GM23248 (cell line): ENCODE results near the gene ADAMTS14. TPM values are rescaled to one million over a fixed set of nuclear protein-coding genes. Genes with fewer than 3 reads are reported as not detected.

ENCODE experiments used
- DNase-seq: peaks from one replicate; pipeline ENCODE4 v3.0.0-alpha.2; 2015
- H2AFZ ChIP-seq: fragments of 200-600 bp; sonication (generic); 2 replicates; pipeline ENCODE4 v1.6.1; 2016; ENCODE audit warnings: antibody characterized with exemption
- H3F3A ChIP-seq: fragments of 200-600 bp; sonication (generic); 2 replicates; pipeline ENCODE4 v1.6.1; 2016; ENCODE audit warnings: mild to moderate bottlenecking, antibody characterized with exemption, mixed run types; ENCODE audit not compliant: insufficient read depth
- H3K27ac ChIP-seq: fragments of 200-600 bp; sonication (generic); 2 replicates; pipeline ENCODE4 v1.5.1; 2016; ENCODE audit warnings: mild to moderate bottlenecking
- H3K27me3 ChIP-seq: fragments of 200-600 bp; sonication (generic); replicated peaks from 2 replicates; pipeline ENCODE4 v1.6.1; 2016; ENCODE audit warnings: mild to moderate bottlenecking; ENCODE audit not compliant: insufficient read depth
- H3K36me3 ChIP-seq: fragments of 200-600 bp; sonication (generic); 2 replicates; pipeline ENCODE4 v1.6.1; 2016; ENCODE audit warnings: low read depth, mild to moderate bottlenecking
- H3K4me1 ChIP-seq: fragments of 200-600 bp; sonication (generic); 2 replicates; pipeline ENCODE4 v1.6.1; 2016; ENCODE audit warnings: mild to moderate bottlenecking; ENCODE audit not compliant: insufficient read depth
- H3K4me2 ChIP-seq: fragments of 200-600 bp; sonication (generic); one replicate; pipeline ENCODE4 v1.6.1; 2016; ENCODE audit warnings: mild to moderate bottlenecking; ENCODE audit not compliant: unreplicated experiment
- H3K4me3 ChIP-seq: fragments of 200-600 bp; sonication (generic); 2 replicates; pipeline ENCODE4 v1.5.1; 2016; ENCODE audit warnings: mild to moderate bottlenecking
- H3K79me2 ChIP-seq: fragments of 200-600 bp; sonication (generic); 2 replicates; pipeline ENCODE4 v1.6.1; 2016; ENCODE audit warnings: mild to moderate bottlenecking; ENCODE audit not compliant: insufficient read depth
- H3K9ac ChIP-seq: fragments of 200-600 bp; sonication (generic); 2 replicates; pipeline ENCODE4 v1.6.1; 2016; ENCODE audit warnings: mild to moderate bottlenecking
- H3K9me2 ChIP-seq: fragments of 200-600 bp; sonication (generic); 2 replicates; pipeline ENCODE4 v1.6.1; 2016; ENCODE audit warnings: mixed run types, mild to moderate bottlenecking, moderate library complexity; ENCODE audit not compliant: insufficient read depth
- H3K9me3 ChIP-seq: fragments of 200-600 bp; sonication (generic); one replicate; pipeline ENCODE4 v1.6.1; 2017; ENCODE audit warnings: low read depth
- H4K20me1 ChIP-seq: fragments of 200-600 bp; sonication (generic); 2 replicates; pipeline ENCODE4 v1.6.0; 2016; ENCODE audit not compliant: insufficient read depth
- EZH2 ChIP-seq: fragments of 200-600 bp; sonication (generic); IDR thresholded peaks from 2 replicates; pipeline ENCODE4 v1.6.1; 2018; ENCODE audit warnings: antibody characterized with exemption, mild to moderate bottlenecking; ENCODE audit not compliant: insufficient read depth, poor library complexity, severe bottlenecking
- EZH2phosphoT487 ChIP-seq: fragments of 200-600 bp; sonication (generic); IDR thresholded peaks from 2 replicates; pipeline ENCODE4 v1.6.1; 2018; ENCODE audit warnings: antibody characterized with exemption, moderate library complexity, mild to moderate bottlenecking, low read depth; ENCODE audit not compliant: insufficient read depth
- WGBS, 2 experiments: methylation state at CpG; one replicate each; pipeline ENCODE4 v1.1.6; 2015 to 2017; ENCODE audit warnings: low lambda C conversion rate in 2 of 2, low coverage in 1 of 2; ENCODE audit errors: missing lambda C conversion rate in 2 of 2; 5-methylcytosine and 5-hydroxymethylcytosine counted together
- in situ Hi-C: fragments of 300-500 bp; cut with MboI; formaldehyde crosslinking; loops from 2 replicates; pipeline ENCODE4 v1.15.0; 2020
- polyA plus RNA-seq: library from polyadenylated mRNA; unstranded; fragments of >200 nt; fragmentation: Nextera tagmentation; extraction: Ambion mirVana; gene quantifications from 2 replicates; pipeline ENCODE4 v1.2.1, GENCODE V29; 2016
- total RNA-seq: library from RNA; depleted of rRNA; stranded (reverse); fragments of >200 nt; shearing (Covaris generic); gene quantifications from 2 replicates; pipeline ENCODE4 v1.2.3, GENCODE V29; 2014

The ADAMTS14 gene
- total and polyA plus RNA-seq, 2 experiments from 2014 or later, result 0.91 to 0.97 TPM

DNA sequence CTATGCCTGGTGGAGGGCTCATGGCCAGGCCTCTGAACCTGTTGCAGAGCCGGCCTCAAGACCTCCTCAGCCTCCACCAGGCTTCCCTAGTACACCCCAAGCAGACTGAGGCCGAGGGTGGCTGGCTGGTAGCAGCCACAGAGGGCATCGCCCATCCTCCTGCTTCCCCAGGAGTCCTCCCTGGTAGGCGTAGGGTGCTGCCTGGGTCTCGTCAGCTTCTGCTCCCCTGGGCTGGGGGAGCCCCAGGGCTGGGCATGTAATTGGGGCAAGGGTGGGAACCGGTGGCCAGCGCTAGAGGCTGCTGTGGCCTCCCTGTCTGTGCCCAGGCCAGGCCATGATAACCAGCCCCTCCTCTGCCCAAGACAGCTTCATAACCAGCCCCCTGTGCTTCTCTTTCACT, 80.3 kb downstream of the ADAMTS14 start:
- no peak overlapping the region for H2AFZ ChIP-seq
- H3K9me3 ChIP-seq, result no peaks in the 10 kb centered on the region
- no peaks in the 10 kb centered on the region for H3K36me3 ChIP-seq
- H3K9me2 ChIP-seq, result no peaks in the 10 kb centered on the region
- H3K4me2 ChIP-seq, result no peak overlapping the region
- no peaks in the 10 kb centered on the region for H3K27me3 ChIP-seq
- no peak for DNase-seq
- peaks cover 8% of the 10 kb centered on the region; the same call in 1 of the 2 replicates for H3K4me1 ChIP-seq
- H3K79me2 ChIP-seq, result no peaks in the 10 kb centered on the region
- no peak overlapping the region for H3K9ac ChIP-seq
- no peak overlapping the region for H3K27ac ChIP-seq
- TF ChIP-seq EZH2 (no peak), EZH2phosphoT487 (no peak)
- H3K4me3 ChIP-seq, result no peak overlapping the region
- no peaks in the 10 kb centered on the region for H3F3A ChIP-seq
- WGBS, 2 experiments, result 89 to 92% methylated on average over 7 of the region's 7 CpGs
- in situ Hi-C loops, result loop anchor here (10.0 kb wide), 1 partner anchor 288 kb away; no protein-coding TSS in a partner anchor
- no peaks in the 10 kb centered on the region for H4K20me1 ChIP-seq

DNA sequence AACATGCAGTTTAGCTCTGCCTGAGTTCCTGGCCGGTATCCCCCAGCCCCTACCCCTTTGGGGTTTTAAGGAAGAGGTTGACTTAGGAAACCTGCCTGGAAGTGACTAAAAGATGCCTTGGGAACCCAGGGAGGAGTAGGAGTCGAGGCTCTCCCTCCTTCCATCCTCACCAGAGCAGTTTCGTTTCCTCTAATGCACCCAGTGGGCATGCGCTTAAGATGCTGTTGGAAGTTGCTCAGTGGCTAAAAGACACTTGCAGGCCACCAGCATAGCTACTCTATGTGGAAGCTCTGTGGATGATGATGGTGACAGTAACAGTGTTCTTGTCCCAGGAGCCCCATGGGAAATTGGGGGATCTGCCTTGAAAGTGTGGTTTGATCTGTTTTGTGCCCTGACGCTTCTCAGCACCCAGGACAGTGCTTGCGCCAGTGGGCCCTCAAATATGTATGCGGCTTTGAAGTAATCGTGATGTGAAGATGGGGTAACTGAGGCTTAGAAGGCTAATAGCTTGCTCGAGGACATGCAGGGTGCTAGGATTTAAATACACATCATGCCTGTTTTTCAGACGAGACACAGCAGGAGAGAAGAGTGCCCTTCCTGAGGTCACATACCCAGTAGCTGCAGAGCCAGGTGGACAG, 80.8 kb downstream of the ADAMTS14 start:
- peaks cover 8% of the 10 kb centered on the region; the same call in 1 of the 2 replicates for H3K4me1 ChIP-seq
- H3K9me2 ChIP-seq, result no peaks in the 10 kb centered on the region
- in situ Hi-C loops, result loop anchor here (10.0 kb wide), 1 partner anchor 288 kb away; no protein-coding TSS in a partner anchor
- no peak for DNase-seq
- no peaks in the 10 kb centered on the region for H3K79me2 ChIP-seq
- H3K9ac ChIP-seq, result no peak overlapping the region
- H4K20me1 ChIP-seq, result no peaks in the 10 kb centered on the region
- H3K4me3 ChIP-seq, result no peak overlapping the region
- H3K36me3 ChIP-seq, result no peaks in the 10 kb centered on the region
- 90 to 91% methylated on average over 10 of the region's 10 CpGs for WGBS, 2 experiments
- peaks cover under 1% of the 10 kb centered on the region; the same call in 1 of the 2 replicates for H3F3A ChIP-seq
- no peak for TF ChIP-seq EZH2phosphoT487
- no peak for TF ChIP-seq EZH2
- H3K27ac ChIP-seq, result no peak overlapping the region
- no peak overlapping the region for H2AFZ ChIP-seq
- H3K27me3 ChIP-seq, result no peaks in the 10 kb centered on the region
- no peak overlapping the region for H3K4me2 ChIP-seq
- H3K9me3 ChIP-seq, result no peaks in the 10 kb centered on the region

DNA sequence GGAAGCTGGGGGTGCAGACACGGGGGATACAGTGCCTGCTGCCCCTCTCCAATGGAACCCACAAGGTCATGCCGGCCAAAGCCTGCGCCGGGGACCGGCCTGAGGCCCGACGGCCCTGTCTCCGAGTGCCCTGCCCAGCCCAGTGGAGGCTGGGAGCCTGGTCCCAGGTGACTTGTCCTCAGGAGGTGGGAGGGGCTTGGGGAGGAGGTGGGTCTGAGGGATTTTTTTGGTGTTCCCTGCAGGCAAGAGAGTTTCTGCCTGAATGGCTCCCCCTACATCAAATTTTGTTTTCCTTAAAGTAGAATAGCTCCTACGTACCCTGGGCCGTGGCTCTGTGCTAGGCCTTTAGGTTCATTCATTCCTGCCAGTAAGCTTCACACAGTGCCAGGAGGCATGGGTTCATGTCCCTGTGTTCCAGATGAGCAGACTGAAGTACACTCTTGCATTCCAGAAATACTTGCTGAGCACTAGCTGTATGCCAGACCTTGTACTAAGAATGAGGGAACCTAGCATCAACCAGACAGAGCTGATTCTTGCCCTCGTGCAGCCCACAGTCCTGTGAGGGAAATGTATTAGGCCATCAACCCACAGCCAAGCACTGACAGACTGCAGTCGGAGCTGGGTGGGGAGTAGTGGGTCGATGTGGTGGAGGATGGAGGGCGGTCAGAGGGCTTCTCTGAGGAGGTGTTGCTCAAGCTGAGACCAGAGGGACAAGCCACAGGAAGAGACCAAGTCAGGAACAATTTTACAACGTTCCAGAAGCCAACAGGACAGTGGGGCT, 81.7 kb downstream of the ADAMTS14 start:
- Histone ChIP-seq H4K20me1 (no peaks in the 10 kb centered on the region), H3K79me2 (no peaks in the 10 kb centered on the region), H3F3A (peaks cover 8% of the 10 kb centered on the region; the same call in 1 of the 2 replicates), H3K4me3 (no peak overlapping the region), H2AFZ (no peak overlapping the region), H3K9me2 (no peaks in the 10 kb centered on the region), H3K27me3 (no peaks in the 10 kb centered on the region), H3K9me3 (no peaks in the 10 kb centered on the region), H3K9ac (no peak overlapping the region), H3K4me1 (peaks cover 13% of the 10 kb centered on the region; the same call in 1 of the 2 replicates), H3K36me3 (no peaks in the 10 kb centered on the region), H3K4me2 (no peak overlapping the region), H3K27ac (no peak overlapping the region)
- no peak for TF ChIP-seq EZH2
- peak; percentile 18 for DNase-seq
- in situ Hi-C loops, result loop anchor here (10.0 kb wide), 1 partner anchor 289 kb away; no protein-coding TSS in a partner anchor
- WGBS, 2 experiments, result 74 to 78% methylated on average over 15 of the region's 15 CpGs

DNA sequence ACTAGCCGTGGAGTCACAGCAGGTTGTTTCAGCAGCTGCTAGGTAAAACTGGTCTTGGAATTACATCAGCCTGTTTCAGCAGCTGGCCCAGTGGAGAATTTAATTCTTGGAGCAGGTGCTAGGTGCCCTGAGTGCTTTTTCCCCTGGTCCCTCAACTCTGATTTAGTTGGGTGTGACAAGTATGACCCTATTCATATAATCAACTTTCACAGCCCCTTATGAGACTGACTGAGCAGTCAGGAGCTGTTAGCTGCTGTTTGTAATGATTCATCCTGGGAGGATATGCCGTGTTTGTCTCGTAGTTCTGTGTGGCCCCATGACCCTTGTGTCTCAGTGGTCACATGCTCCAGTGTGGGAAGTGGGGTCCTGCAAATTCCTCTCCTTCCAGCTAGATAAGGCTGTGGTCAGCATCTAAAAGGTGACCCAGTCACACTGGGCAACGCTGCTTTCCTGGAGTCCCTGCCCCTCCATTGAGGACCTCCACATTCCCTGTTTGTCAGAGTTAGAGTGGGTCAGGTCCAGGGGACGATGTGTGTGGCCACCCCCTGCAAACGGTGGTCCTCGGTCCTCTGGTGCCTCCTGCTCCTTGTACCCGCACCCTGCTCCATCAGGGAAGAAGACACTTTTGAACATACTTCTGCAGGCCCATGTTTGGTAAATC, 84.5 kb downstream of the ADAMTS14 start:
- no peak for DNase-seq
- H3K27ac ChIP-seq, result no peak overlapping the region
- in situ Hi-C loops, result loop anchor here (10.0 kb wide), 1 partner anchor 292 kb away; no protein-coding TSS in a partner anchor

More for the DNA sequence above, 84.5 kb downstream of the ADAMTS14 start:
- no peaks in the 10 kb centered on the region for H3K36me3 ChIP-seq
- H3K9me3 ChIP-seq, result no peaks in the 10 kb centered on the region
- H3K9me2 ChIP-seq, result no peaks in the 10 kb centered on the region
- no peak overlapping the region for H2AFZ ChIP-seq
- H3K4me2 ChIP-seq, result no peak overlapping the region
- TF ChIP-seq EZH2 (no peak), EZH2phosphoT487 (no peak)
- H3K4me1 ChIP-seq, result peaks cover 13% of the 10 kb centered on the region; the same call in 1 of the 2 replicates
- no peaks in the 10 kb centered on the region for H4K20me1 ChIP-seq
- H3K79me2 ChIP-seq, result no peaks in the 10 kb centered on the region
- no peaks in the 10 kb centered on the region for H3K27me3 ChIP-seq
- WGBS, 2 experiments, result 83% methylated on average over 8 of the region's 8 CpGs
- H3K9ac ChIP-seq, result no peak overlapping the region
- H3F3A ChIP-seq, result peaks cover 8% of the 10 kb centered on the region; the same call in 1 of the 2 replicates
- H3K4me3 ChIP-seq, result no peak overlapping the region
